Measurements from ENCODE around the gene OR10G7. TPM values are rescaled to one million over a fixed set of nuclear protein-coding genes. Genes with fewer than 3 reads are reported as not detected.
"Not testable (repeated sequence)": the region's sequence is repeated elsewhere in the genome, so short reads cannot be mapped to it uniquely, and the experiment has no call there.

OR10G7 gene
- polyA plus RNA-seq, 1 donor (not counting 4 experiments of a cell fraction or from before 2014, with no cell fraction given), result not detected

GRCh38 chr11:124036666-124037065 lies 4.5 kb downstream of the OR10G7 start:
- FAIRE-seq (no peak), DNase-seq (ENCODE audit: low read depth, low spot score) (no peak)
- no peak overlapping the region for H3K4me2 ChIP-seq (ENCODE audit: control insufficient read depth, extremely low read depth, insufficient read depth, low read depth, low read length)
- H3K36me3 ChIP-seq (ENCODE audit: control insufficient read depth in 2 of 2, extremely low read depth in 1 of 2, insufficient read depth in 2 of 2, low read length in 2 of 2), result no peaks in the 10 kb centered on the region
- H3K4me1 ChIP-seq (ENCODE audit: control insufficient read depth, extremely low read depth, insufficient read depth, low read length), result no peaks in the 10 kb centered on the region
- H3K9ac ChIP-seq (ENCODE audit: control insufficient read depth, extremely low read depth, insufficient read depth, low read length), result no peak overlapping the region
- dilution Hi-C loops (cut with MboI; ENCODE audit: extremely low pct_ligation_motif_present, low sequenced_read_pairs), result no loop called here
- no peak for TF ChIP-seq EZH2 (IDR thresholded peaks at IDR 0.05; ENCODE audit: low read length)
- TF ChIP-seq, protein P1, sequence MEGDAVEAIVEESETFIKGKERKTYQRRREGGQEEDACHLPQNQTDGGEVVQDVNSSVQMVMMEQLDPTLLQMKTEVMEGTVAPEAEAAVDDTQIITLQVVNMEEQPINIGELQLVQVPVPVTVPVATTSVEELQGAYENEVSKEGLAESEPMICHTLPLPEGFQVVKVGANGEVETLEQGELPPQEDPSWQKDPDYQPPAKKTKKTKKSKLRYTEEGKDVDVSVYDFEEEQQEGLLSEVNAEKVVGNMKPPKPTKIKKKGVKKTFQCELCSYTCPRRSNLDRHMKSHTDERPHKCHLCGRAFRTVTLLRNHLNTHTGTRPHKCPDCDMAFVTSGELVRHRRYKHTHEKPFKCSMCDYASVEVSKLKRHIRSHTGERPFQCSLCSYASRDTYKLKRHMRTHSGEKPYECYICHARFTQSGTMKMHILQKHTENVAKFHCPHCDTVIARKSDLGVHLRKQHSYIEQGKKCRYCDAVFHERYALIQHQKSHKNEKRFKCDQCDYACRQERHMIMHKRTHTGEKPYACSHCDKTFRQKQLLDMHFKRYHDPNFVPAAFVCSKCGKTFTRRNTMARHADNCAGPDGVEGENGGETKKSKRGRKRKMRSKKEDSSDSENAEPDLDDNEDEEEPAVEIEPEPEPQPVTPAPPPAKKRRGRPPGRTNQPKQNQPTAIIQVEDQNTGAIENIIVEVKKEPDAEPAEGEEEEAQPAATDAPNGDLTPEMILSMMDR (optimal IDR thresholded peaks at IDR 0.05 in 1 of 3, IDR thresholded peaks at IDR 0.05 in 1 of 3, conservative IDR thresholded peaks at IDR 0.05 in 1 of 3; ENCODE audit: extremely low read depth in 1 of 3, insufficient read depth in 2 of 3, low read length in 3 of 3), result no peak
- H4K20me1 ChIP-seq (ENCODE audit: control insufficient read depth, extremely low read depth, insufficient read depth, low read length), result no peaks in the 10 kb centered on the region
- no peak overlapping the region for H3K27ac ChIP-seq (ENCODE audit: control insufficient read depth, insufficient read depth, low read length)
- H3K79me2 ChIP-seq (ENCODE audit: control insufficient read depth, insufficient read depth, low read length), result no peaks in the 10 kb centered on the region
- H3K9me3 ChIP-seq (ENCODE audit: control insufficient read depth, low read depth, low read length), result no peaks in the 10 kb centered on the region
- H3K9me1 ChIP-seq (ENCODE audit: control insufficient read depth, extremely low read depth, insufficient read depth, low read length), result no peaks in the 10 kb centered on the region
- H3K4me3 ChIP-seq (ENCODE audit: control insufficient read depth in 2 of 3, extremely low read depth in 1 of 3, insufficient read depth in 2 of 3, low read depth in 1 of 3, low read length in 3 of 3), result no peak overlapping the region
- H3K27me3 ChIP-seq (ENCODE audit: control insufficient read depth, extremely low read depth, insufficient read depth, low read length), result no peaks in the 10 kb centered on the region
- no peak overlapping the region for H2AFZ ChIP-seq (ENCODE audit: control insufficient read depth, low read length)

DNA sequence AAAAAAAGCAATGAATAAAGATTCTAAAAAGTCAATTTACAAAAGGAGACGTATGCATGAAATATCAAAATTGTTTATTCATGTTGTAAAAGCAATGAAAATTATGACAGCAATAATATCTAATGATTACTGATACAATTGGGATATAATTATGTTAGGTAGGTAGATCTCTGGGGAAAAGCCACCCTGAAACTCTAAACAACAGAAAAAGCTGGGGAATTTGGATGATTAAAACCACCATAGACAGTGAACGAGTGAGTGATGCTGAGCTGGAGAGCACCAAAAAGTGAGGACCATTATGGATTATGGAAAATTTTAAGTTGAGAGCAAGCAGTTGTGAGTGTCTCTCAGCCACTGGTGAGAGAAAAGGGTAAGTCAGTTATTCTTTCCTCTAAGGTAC lies 14.6 kb downstream of the OR10G7 start, which contains the start of gene OR10G8:
TSS of gene OR10G8 (plus strand) at position 301 of the 400 bp plus-strand sequence. CDS start 2,825 bp downstream, outside the sequence.
- Histone ChIP-seq H3K36me3 (ENCODE audit: control insufficient read depth in 2 of 2, extremely low read depth in 1 of 2, insufficient read depth in 2 of 2, low read length in 2 of 2) (no peaks in the 10 kb centered on the region), H3K4me2 (ENCODE audit: control insufficient read depth, extremely low read depth, insufficient read depth, low read depth, low read length) (no peak within 1 kb of the TSS), H3K4me3 (ENCODE audit: control insufficient read depth in 2 of 3, extremely low read depth in 1 of 3, insufficient read depth in 2 of 3, low read depth in 1 of 3, low read length in 3 of 3) (no peak within 1 kb of the TSS), H3K79me2 (ENCODE audit: control insufficient read depth, insufficient read depth, low read length) (no peaks in the 10 kb centered on the region), H3K9me1 (ENCODE audit: control insufficient read depth, extremely low read depth, insufficient read depth, low read length) (no peaks in the 10 kb centered on the region), H4K20me1 (ENCODE audit: control insufficient read depth, extremely low read depth, insufficient read depth, low read length) (no peaks in the 10 kb centered on the region), H3K27ac (ENCODE audit: control insufficient read depth, insufficient read depth, low read length) (no peak within 1 kb of the TSS), H3K9ac (ENCODE audit: control insufficient read depth, extremely low read depth, insufficient read depth, low read length) (no peak within 1 kb of the TSS), H2AFZ (ENCODE audit: control insufficient read depth, low read length) (no peak within 1 kb of the TSS), H3K27me3 (ENCODE audit: control insufficient read depth, extremely low read depth, insufficient read depth, low read length) (no peaks in the 10 kb centered on the region), H3K4me1 (ENCODE audit: control insufficient read depth, extremely low read depth, insufficient read depth, low read length) (no peaks in the 10 kb centered on the region), H3K9me3 (ENCODE audit: control insufficient read depth, low read depth, low read length) (no peaks in the 10 kb centered on the region)
- no peak for DNase-seq (ENCODE audit: low read depth, low spot score)
- no peak for FAIRE-seq
- no peak for TF ChIP-seq EZH2 (IDR thresholded peaks at IDR 0.05; ENCODE audit: low read length)
- TF ChIP-seq, protein P1 (optimal IDR thresholded peaks at IDR 0.05 in 1 of 3, IDR thresholded peaks at IDR 0.05 in 1 of 3, conservative IDR thresholded peaks at IDR 0.05 in 1 of 3; ENCODE audit: extremely low read depth in 1 of 3, insufficient read depth in 2 of 3, low read length in 3 of 3), result no peak
- dilution Hi-C loops (cut with MboI; ENCODE audit: extremely low pct_ligation_motif_present, low sequenced_read_pairs), result no loop called here

- H2AFZ ChIP-seq (ENCODE audit: control insufficient read depth, low read length); FAIRE-seq; H3K4me2 ChIP-seq (ENCODE audit: control insufficient read depth, extremely low read depth, insufficient read depth, low read depth, low read length); H3K36me3 ChIP-seq (ENCODE audit: control insufficient read depth in 2 of 2, extremely low read depth in 1 of 2, insufficient read depth in 2 of 2, low read length in 2 of 2); H3K27ac ChIP-seq (ENCODE audit: control insufficient read depth, insufficient read depth, low read length); H3K9me3 ChIP-seq (ENCODE audit: control insufficient read depth, low read depth, low read length); H3K79me2 ChIP-seq (ENCODE audit: control insufficient read depth, insufficient read depth, low read length); H3K27me3 ChIP-seq (ENCODE audit: control insufficient read depth, extremely low read depth, insufficient read depth, low read length); H3K9ac ChIP-seq (ENCODE audit: control insufficient read depth, extremely low read depth, insufficient read depth, low read length); dilution Hi-C loops (cut with MboI; ENCODE audit: extremely low pct_ligation_motif_present, low sequenced_read_pairs); H3K9me1 ChIP-seq (ENCODE audit: control insufficient read depth, extremely low read depth, insufficient read depth, low read length); H3K4me1 ChIP-seq (ENCODE audit: control insufficient read depth, extremely low read depth, insufficient read depth, low read length); H3K4me3 ChIP-seq (ENCODE audit: control insufficient read depth in 2 of 3, extremely low read depth in 1 of 3, insufficient read depth in 2 of 3, low read depth in 1 of 3, low read length in 3 of 3); DNase-seq (ENCODE audit: low read depth, low spot score); H4K20me1 ChIP-seq (ENCODE audit: control insufficient read depth, extremely low read depth, insufficient read depth, low read length): not testable (repeated sequence)
Observed at GRCh38 chr11:124015837-124016236, 25.3 kb downstream of the OR10G7 start.
